HCT116 (cell line): Measurements from ENCODE around the gene SOWAHB. TPM values are rescaled to one million over a fixed set of nuclear protein-coding genes. Genes with fewer than 3 reads are reported as not detected.
A peak's percentile ranks its signal among the peaks of the same experiment; 100 is the strongest.

ENCODE experiments used
- ATAC-seq: fragments of 200-7000 bp; cut with Tn5 transposase; 2 replicates; pipeline ENCODE4 v1.9.1; 2020; ENCODE audit warnings: mild to moderate bottlenecking, moderate library complexity
- Bru-seq: library from RNA; stranded (reverse); fragments of 400-500 nt; gene quantifications from one replicate; lab custom pipeline; 2021; lab: Mats Ljungman, UMichigan
- BruChase-seq, 2 experiments: library from RNA; stranded (reverse); fragments of 400-500 nt; gene quantifications; one replicate each; lab custom pipeline; 2021; lab: Mats Ljungman, UMichigan
- BruUV-seq: library from RNA; stranded (reverse); fragments of 400-500 nt; replicated peaks from 2 replicates; lab custom pipeline; 2021; lab: Mats Ljungman, UMichigan
- CTCF ChIA-PET: fragments of 300-600 bp; sonication (Branson Sonifier 250); formaldehyde crosslinking; loops from one replicate; lab custom pipeline; 2021; ENCODE audit warnings: antibody characterized with exemption; lab: Charles Lee
- POLR2A ChIA-PET: fragments of 300-600, 350-600 bp; sonication (Branson Sonifier 250); formaldehyde crosslinking; loops from one replicate; lab custom pipeline; 2021; ENCODE audit warnings: antibody characterized with exemption; lab: Charles Lee
- RAD21 ChIA-PET, 2 experiments: fragments of 300-600 bp; sonication (Branson Sonifier 250); formaldehyde crosslinking; loops; one replicate each; lab custom pipeline; 2023; ENCODE audit warnings: low total read pairs in 2 of 2; ENCODE audit not compliant: uncharacterized antibody in 2 of 2, unreplicated experiment in 2 of 2, low non-redundant PET in 1 of 2; lab: Charles Lee
- DNase-seq: peaks from one replicate; pipeline ENCODE4 v3.0.0-alpha.2; 2010; ENCODE audit warnings: low read depth, low spot score
- H2AFZ ChIP-seq: fragments of 200-600 bp; shearing (Covaris generic), sonication (generic); 2 replicates; pipeline ENCODE4 v1.6.1; 2017; ENCODE audit warnings: low read depth, mixed run types, mixed read lengths, antibody characterized with exemption, low read length; ENCODE audit not compliant: poor library complexity, severe bottlenecking
- H3K27ac ChIP-seq: 2 replicates; pipeline ENCODE4 v1.5.1; 2012; ENCODE audit warnings: low read depth, low read length
- H3K27me3 ChIP-seq: fragments of 200-600 bp; sonication (generic); 2 replicates; pipeline ENCODE4 v1.6.1; 2016; ENCODE audit warnings: mixed run types, low read length, mixed read lengths; ENCODE audit not compliant: insufficient read depth
- H3K36me3 ChIP-seq, 2 experiments: fragments of 200-500 bp in 1 of 2; fragments of 200-600 bp in 1 of 2; sonication (Bioruptor generic) in 1 of 2; sonication (generic) in 1 of 2; 2 replicates each; pipeline versions ENCODE4 v1.5.1 to v1.6.1; 2014 to 2016; ENCODE audit warnings: low read length in 2 of 2, inconsistent platforms in 1 of 2, mixed read lengths in 1 of 2, mixed run types in 1 of 2; ENCODE audit not compliant: insufficient read depth in 2 of 2, control insufficient read depth in 1 of 2
- H3K4me1 ChIP-seq, 2 experiments: fragments of 200-600 bp in 1 of 2; sonication (generic) in 1 of 2; 2 replicates each; pipeline versions ENCODE4 v1.5.1 to v1.6.1; 2012 to 2017; ENCODE audit warnings: low read length in 2 of 2, inconsistent platforms in 1 of 2, mild to moderate bottlenecking in 1 of 2, mixed read lengths in 1 of 2, mixed run types in 1 of 2, moderate library complexity in 1 of 2; ENCODE audit not compliant: insufficient read depth in 2 of 2, control insufficient read depth in 1 of 2
- H3K4me2 ChIP-seq: fragments of 200-600 bp; sonication (generic); 2 replicates; pipeline ENCODE4 v1.6.1; 2017; ENCODE audit warnings: mixed run types, low read length, mixed read lengths
- H3K4me3 ChIP-seq, 2 experiments: fragments of 200-600 bp in 1 of 2; sonication (generic) in 1 of 2; replicated peaks in 1 of 2; 2 replicates each; pipeline ENCODE4 v1.5.1; 2011 to 2016; ENCODE audit warnings: low read length in 2 of 2, control low read depth in 1 of 2, low read depth in 1 of 2, mild to moderate bottlenecking in 1 of 2, mixed read lengths in 1 of 2, mixed run types in 1 of 2
- H3K79me2 ChIP-seq: fragments of 200-600 bp; sonication (generic); 2 replicates; pipeline ENCODE4 v1.6.1; 2017; ENCODE audit warnings: mild to moderate bottlenecking, mixed run types, low read length, moderate library complexity, mixed read lengths; ENCODE audit not compliant: insufficient read depth
- H3K9ac ChIP-seq: fragments of 200-600 bp; sonication (generic); 2 replicates; pipeline ENCODE4 v1.6.1; 2016; ENCODE audit warnings: low read length, mixed read lengths
- H3K9me2 ChIP-seq: fragments of 200-600 bp; sonication (generic), shearing (Covaris generic); 2 replicates; pipeline ENCODE4 v1.6.1; 2017; ENCODE audit warnings: mixed run types, mild to moderate bottlenecking, moderate library complexity; ENCODE audit not compliant: insufficient read depth
- H3K9me3 ChIP-seq, 2 experiments: fragments of 200-500 bp in 1 of 2; fragments of 200-600 bp in 1 of 2; sonication (Bioruptor generic) in 1 of 2; sonication (generic) in 1 of 2; 2 replicates each; pipeline ENCODE4 v1.6.1; 2014 to 2017; ENCODE audit warnings: low read length in 2 of 2, mixed read lengths in 2 of 2, inconsistent platforms in 1 of 2, low read depth in 1 of 2, mild to moderate bottlenecking in 1 of 2, mixed run types in 1 of 2, moderate library complexity in 1 of 2; ENCODE audit not compliant: control insufficient read depth in 1 of 2, insufficient read depth in 1 of 2
- H4K20me1 ChIP-seq: fragments of 200-600 bp; sonication (generic), shearing (Covaris generic); 2 replicates; pipeline ENCODE4 v1.6.1; 2017; ENCODE audit warnings: mixed run types, mild to moderate bottlenecking, moderate library complexity; ENCODE audit not compliant: insufficient read depth
- CBX3 ChIP-seq: IDR thresholded peaks from 2 replicates; pipeline ENCODE4 v1.6.1; 2012; ENCODE audit warnings: low read depth
- CEBPB ChIP-seq: IDR thresholded peaks from 2 replicates; pipeline ENCODE4 v1.6.1; 2012; ENCODE audit warnings: low read depth
- EGR1 ChIP-seq: IDR thresholded peaks from 2 replicates; pipeline ENCODE4 v1.6.1; 2012; ENCODE audit warnings: low read depth
- MAX ChIP-seq: IDR thresholded peaks from 2 replicates; pipeline ENCODE4 v1.6.1; 2012
- POLR2A ChIP-seq: IDR thresholded peaks from 2 replicates; pipeline ENCODE4 v1.7.0; 2011; ENCODE audit warnings: borderline replicate concordance; ENCODE audit not compliant: insufficient read depth, insufficient read length; ENCODE audit errors: extremely low read depth
- POLR2AphosphoS5 ChIP-seq: IDR thresholded peaks from 2 replicates; pipeline ENCODE4 v1.6.1; 2011; ENCODE audit warnings: mild to moderate bottlenecking, low read depth, low read length, moderate library complexity
- RAD21 ChIP-seq: IDR thresholded peaks from 2 replicates; pipeline ENCODE4 v1.6.1; 2012; ENCODE audit warnings: low read depth, mild to moderate bottlenecking
- SIN3A ChIP-seq: IDR thresholded peaks from 2 replicates; pipeline ENCODE4 v1.6.1; 2012; ENCODE audit warnings: low read depth
- TCF7L2 ChIP-seq: IDR thresholded peaks from 2 replicates; pipeline ENCODE4 v1.7.0; 2011; ENCODE audit warnings: borderline replicate concordance, inconsistent platforms; ENCODE audit not compliant: insufficient read depth, insufficient read length; ENCODE audit errors: extremely low read depth
- YY1 ChIP-seq: IDR thresholded peaks from 2 replicates; pipeline ENCODE4 v1.6.1; 2011; ENCODE audit warnings: low read length, low read depth, moderate library complexity, mild to moderate bottlenecking; ENCODE audit not compliant: insufficient replicate concordance; ENCODE audit errors: extremely low read depth
- intact Hi-C: fragments of 100-400 bp; cut with micrococcal nuclease; formaldehyde crosslinking; loops from 2 replicates; pipeline ENCODE4 v1.10.0; 2022
- long read RNA-seq: library from polyadenylated mRNA; unstranded; transcript quantifications from one replicate; pipeline ENCODE4 v2.0.0, GENCODE V29; 2021; ENCODE audit not compliant: unreplicated experiment
- polyA plus RNA-seq: library from polyadenylated mRNA; unstranded; fragments of >200 nt; gene quantifications from 2 replicates; pipeline ENCODE4 v1.2.1, GENCODE V29; 2012; ENCODE audit warnings: missing spikeins
- total RNA-seq: library from RNA; stranded (reverse); gene quantifications from one replicate; pipeline ENCODE4 v1.2.1, GENCODE V29; 2021; ENCODE audit not compliant: unreplicated experiment

SOWAHB gene
- total RNA-seq (3.0 TPM), Bru-seq, nascent RNA (percentile 45 among the genes with signal in this experiment), BruChase-seq, experiment 1, labeled RNA remaining after a 6-hour chase (percentile 31 among the genes with signal in this experiment), BruChase-seq, experiment 2, labeled RNA remaining after a 2-hour chase (percentile 64 among the genes with signal in this experiment)
- 2.5 and 2.6 TPM in 2 replicates for polyA plus RNA-seq
- long read RNA-seq, transcript SOWAHB-201 (1 exons, 3,220 nt), result major isoform, 8 of 8 reads
- long read RNA-seq, partial matches to known transcripts, result 0 of 8 reads
- long read RNA-seq, other reads (novel, unspliced or antisense), result 0 of 8 reads

GRCh38 chr4:76897536-76898384 is at the start of gene SOWAHB:
Gene SOWAHB, minus strand, starts transcription at chr4:76898144. Its CDS starts 295 bp downstream, at chr4:76897849.
- Histone ChIP-seq H3K79me2 (no peaks in the 10 kb centered on the region), H2AFZ (peak within 1 kb of the TSS; percentile 75), H3K9me2 (no peaks in the 10 kb centered on the region), H3K4me2 (peak within 1 kb of the TSS; percentile 97), H3K9me3 (no peaks in the 10 kb centered on the region), H3K9ac (peak within 1 kb of the TSS; percentile 63), H4K20me1 (no peaks in the 10 kb centered on the region), H3K4me1 (peaks cover 3 to 15% of the 10 kb centered on the region in 2 experiments; a peak in 2 of 4 replicates), H3K27ac (peak within 1 kb of the TSS; percentile 69), H3K4me3 (peak within 1 kb of the TSS; percentile 63 to 75), H3K36me3 (no peaks in the 10 kb centered on the region), H3K27me3 (no peaks in the 10 kb centered on the region)
- TF ChIP-seq POLR2A (peak; percentile 33), MAX (peak; percentile 51), YY1 (peak; percentile 4), TCF7L2 (peak; percentile 23), RAD21 (0 out of 2 replicates have a peak, but pooled peaks have one; percentile 10), EGR1 (no peak), CEBPB (no peak), SIN3A (no peak), CBX3 (no peak), POLR2AphosphoS5 (peak; percentile 73)
- ChIA-PET CTCF (no interaction called here), RAD21 (no interaction called here), POLR2A (interaction anchor here (1.1 kb wide), 1 partner anchor 7 kb away, joined by 3 read pairs; no protein-coding TSS in a partner anchor)
- peak; percentile 88 for ATAC-seq
- intact Hi-C loops, result loop anchor here (5.0 kb wide), 2 partner anchors 50 to 115 kb away; partner anchors contain the start of gene SEPTIN11
- DNase-seq, result peak; percentile 69
- no TSS peak for BruUV-seq
